Neuronal stem cell (in vitro differentiated cells): ENCODE measurements around the gene MAP7D1.

Experiments used
- DNase-seq: peaks from one replicate; pipeline ENCODE4 v3.0.0-alpha.2; 2013; ENCODE audit warnings: low spot score
- H2AFZ ChIP-seq: one replicate; pipeline ENCODE4 v1.6.1; 2013; ENCODE audit warnings: mild to moderate bottlenecking, low read length, inconsistent platforms
- H2AK5ac ChIP-seq: 2 replicates; pipeline ENCODE4 v1.6.1; 2013; ENCODE audit warnings: low read depth, mild to moderate bottlenecking, inconsistent platforms, low read length, moderate library complexity, mixed read lengths
- H2BK120ac ChIP-seq: 2 replicates; pipeline ENCODE4 v1.6.1; 2013; ENCODE audit warnings: low read depth, mild to moderate bottlenecking, inconsistent platforms, low read length, moderate library complexity, mixed read lengths
- H2BK12ac ChIP-seq: one replicate; pipeline ENCODE4 v1.6.1; 2013; ENCODE audit warnings: low read length, inconsistent platforms
- H2BK15ac ChIP-seq: 2 replicates; pipeline ENCODE4 v1.6.1; 2013; ENCODE audit warnings: mild to moderate bottlenecking, low read length, inconsistent platforms, mixed read lengths
- H2BK5ac ChIP-seq: one replicate; pipeline ENCODE4 v1.6.1; 2013; ENCODE audit warnings: inconsistent platforms, mild to moderate bottlenecking, low read length, moderate library complexity
- H3K14ac ChIP-seq: one replicate; pipeline ENCODE4 v1.6.1; 2013; ENCODE audit warnings: low read length, inconsistent platforms
- H3K18ac ChIP-seq: 2 replicates; pipeline ENCODE4 v1.6.1; 2013; ENCODE audit warnings: low read length, inconsistent platforms
- H3K23ac ChIP-seq: 2 replicates; pipeline ENCODE4 v1.6.1; 2013; ENCODE audit warnings: low read depth, mild to moderate bottlenecking, mixed read lengths, low read length, inconsistent platforms; ENCODE audit not compliant: poor library complexity
- H3K27ac ChIP-seq: replicated peaks from 3 replicates; pipeline ENCODE4 v1.5.1; 2013; ENCODE audit warnings: low read length, inconsistent platforms
- H3K27me3 ChIP-seq, 3 experiments: 2 replicates each; pipeline ENCODE4 v1.6.1; 2013; ENCODE audit warnings: low read length in 3 of 3, mild to moderate bottlenecking in 2 of 3, inconsistent platforms in 1 of 3, low read depth in 1 of 3, mixed read lengths in 1 of 3, moderate library complexity in 1 of 3; ENCODE audit not compliant: control insufficient read depth in 3 of 3, insufficient read depth in 3 of 3
- H3K36me3 ChIP-seq, 2 donors: replicated peaks in 1 of 2; 2 replicates each; pipeline ENCODE4 v1.6.1; 2013; ENCODE audit warnings: low read length in 2 of 2; ENCODE audit not compliant: control insufficient read depth in 2 of 2, insufficient read depth in 2 of 2
- H3K4ac ChIP-seq: 2 replicates; pipeline ENCODE4 v1.6.1; 2013; ENCODE audit warnings: inconsistent platforms, mild to moderate bottlenecking, low read length, moderate library complexity
- H3K4me1 ChIP-seq, 2 donors: 1 replicate in 1 of 2; 2 replicates in 1 of 2; pipeline ENCODE4 v1.6.1; 2013; ENCODE audit warnings: low read length in 2 of 2, low read depth in 1 of 2; ENCODE audit not compliant: control insufficient read depth in 2 of 2, insufficient read depth in 1 of 2
- H3K4me2 ChIP-seq: one replicate; pipeline ENCODE4 v1.6.1; 2013; ENCODE audit warnings: mild to moderate bottlenecking, low read length, inconsistent platforms; ENCODE audit not compliant: insufficient read depth, poor library complexity, severe bottlenecking
- H3K4me3 ChIP-seq, 2 donors: 2 replicates each; pipeline ENCODE4 v1.5.1; 2013; ENCODE audit warnings: low read length in 2 of 2, mild to moderate bottlenecking in 2 of 2, inconsistent platforms in 1 of 2, moderate library complexity in 1 of 2
- H3K79me1 ChIP-seq: one replicate; pipeline ENCODE4 v1.6.1; 2013; ENCODE audit warnings: low read depth, mild to moderate bottlenecking, inconsistent platforms, low read length, moderate library complexity
- H3K9ac ChIP-seq: one replicate; pipeline ENCODE4 v1.6.1; 2013; ENCODE audit warnings: mild to moderate bottlenecking, low read depth, low read length, inconsistent platforms; ENCODE audit not compliant: poor library complexity
- H3K9me3 ChIP-seq, 2 donors: replicated peaks in 1 of 2; 2 replicates each; pipeline versions ENCODE3 to v1.6.1; 2013; ENCODE audit warnings: low read length in 2 of 2, mild to moderate bottlenecking in 2 of 2, inconsistent platforms in 1 of 2, low read depth in 1 of 2, mixed read lengths in 1 of 2, moderate library complexity in 1 of 2; ENCODE audit not compliant: control insufficient read depth in 2 of 2, insufficient read depth in 1 of 2
- H4K8ac ChIP-seq: one replicate; pipeline ENCODE4 v1.6.1; 2013; ENCODE audit warnings: low read depth, mild to moderate bottlenecking, inconsistent platforms, low read length, moderate library complexity
- H4K91ac ChIP-seq: one replicate; pipeline ENCODE4 v1.6.1; 2013; ENCODE audit warnings: low read length, low read depth, mild to moderate bottlenecking, inconsistent platforms; ENCODE audit not compliant: poor library complexity
- WGBS, 2 donors: extraction: QIAGEN DNeasy Blood & Tissue Kit; methylation state at CpG; one replicate each; pipeline ENCODE4 v1.1.7; 2013; ENCODE audit warnings: missing lambda C conversion rate in 2 of 2, mixed read lengths in 1 of 2; ENCODE audit not compliant: insufficient read length in 2 of 2, insufficient replicate concordance in 1 of 2; ENCODE audit errors: extremely low coverage in 2 of 2; 5-methylcytosine and 5-hydroxymethylcytosine counted together

The MAP7D1 gene

DNA sequence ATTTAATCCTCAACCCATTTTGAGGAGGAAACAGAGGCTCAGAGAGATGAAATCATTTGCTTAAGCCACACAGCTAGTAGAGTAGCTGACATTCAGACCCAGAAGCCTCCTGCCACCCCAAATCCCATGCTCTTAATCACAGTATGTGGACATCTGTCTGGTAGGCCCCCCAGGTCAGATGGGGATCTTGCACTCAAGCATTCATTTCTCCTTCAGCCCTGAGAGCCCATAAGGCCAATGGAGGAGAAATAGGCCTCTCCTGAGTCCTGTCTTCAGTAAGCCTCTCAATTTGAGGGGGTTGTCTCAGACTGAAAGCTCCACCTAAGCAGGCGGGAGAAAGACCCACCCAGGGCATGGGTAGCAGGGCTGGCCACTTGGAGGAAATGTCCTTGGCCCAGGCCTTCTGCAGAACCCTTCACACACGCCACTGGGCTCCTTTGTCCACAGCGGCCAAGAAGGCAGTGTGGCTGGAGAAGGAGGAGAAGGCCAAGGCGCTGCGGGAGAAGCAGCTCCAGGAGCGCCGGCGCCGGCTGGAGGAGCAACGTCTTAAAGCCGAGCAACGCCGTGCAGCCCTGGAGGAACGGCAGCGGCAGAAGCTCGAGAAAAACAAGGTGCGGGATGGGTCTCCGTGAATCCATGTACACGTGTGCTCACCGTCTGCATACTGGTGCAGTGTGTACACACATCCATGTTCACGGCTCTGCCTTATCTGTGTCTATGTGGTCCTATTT is 16.2 kb downstream of the MAP7D1 start:
- Histone ChIP-seq H2AK5ac (peak overlapping the region; percentile 30), H3K4ac (no peak overlapping the region), H2BK12ac (no peak overlapping the region), H2BK120ac (no peak overlapping the region), H3K4me2 (no peak overlapping the region), H4K91ac (no peak overlapping the region), H3K27ac (no peak overlapping the region), H3K4me3 (no peak overlapping the region), H3K14ac (no peak overlapping the region), H2BK15ac (no peak overlapping the region), H3K79me1 (peaks cover 15% of the 10 kb centered on the region), H3K27me3 (no peaks in the 10 kb centered on the region), H2BK5ac (no peak overlapping the region), H2AFZ (no peak overlapping the region), H3K36me3 (peaks cover 53 to 91% of the 10 kb centered on the region in 2 donors), H3K4me1 (peaks cover 0 to 11% of the 10 kb centered on the region in 2 donors), H3K9ac (no peak overlapping the region), H4K8ac (no peak overlapping the region), H3K18ac (no peak overlapping the region), H3K23ac (no peak overlapping the region), H3K9me3 (no peaks in the 10 kb centered on the region)
- WGBS, 2 donors: no CpG with 5 or more reads among the region's 21 CpGs
- no peak for DNase-seq

GRCh38 chr1:36172983-36173382 is 17.0 kb downstream of the MAP7D1 start:
- no peak overlapping the region for H3K18ac ChIP-seq
- H3K27me3 ChIP-seq: no peaks in the 10 kb centered on the region
- no CpG with 5 or more reads among the region's 2 CpGs for WGBS, 2 donors

DNA sequence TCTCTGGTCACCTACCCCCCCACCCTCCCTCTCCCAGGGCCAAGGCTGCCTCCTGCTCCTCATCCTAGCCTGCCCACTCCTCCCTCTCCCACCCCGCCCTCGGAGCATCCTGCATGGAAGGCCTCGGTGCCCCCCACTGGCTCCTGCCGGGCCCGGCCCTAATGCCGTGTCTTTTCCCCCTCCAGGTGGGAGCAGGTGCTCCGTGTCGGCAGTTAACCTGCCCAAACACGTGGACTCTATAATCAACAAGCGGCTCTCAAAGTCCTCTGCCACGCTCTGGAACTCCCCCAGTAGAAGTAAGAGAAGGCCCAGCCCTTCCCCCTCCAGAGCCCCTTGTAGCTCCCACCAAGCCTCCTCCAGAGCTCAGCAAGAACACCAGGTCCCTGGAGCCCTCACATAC is 18.8 kb downstream of the MAP7D1 start:
- Histone ChIP-seq H3K4me2 (peak overlapping the region; percentile 14), H3K23ac (peak overlapping the region; percentile 5), H4K91ac (no peak overlapping the region), H2BK12ac (no peak overlapping the region), H3K36me3 (peaks cover 58 to 98% of the 10 kb centered on the region in 2 donors), H2BK15ac (no peak overlapping the region), H2BK120ac (no peak overlapping the region), H3K18ac (no peak overlapping the region), H3K9ac (peak overlapping the region; percentile 17), H4K8ac (no peak overlapping the region), H3K4ac (no peak overlapping the region), H3K27ac (no peak overlapping the region), H2AFZ (no peak overlapping the region), H3K4me3 (no peak overlapping the region), H3K4me1 (peaks cover 0 to 20% of the 10 kb centered on the region in 2 donors), H3K14ac (no peak overlapping the region), H3K9me3 (peaks cover 0 to 2% of the 10 kb centered on the region in 2 donors), H2BK5ac (no peak overlapping the region), H3K79me1 (peaks cover 16% of the 10 kb centered on the region), H2AK5ac (no peak overlapping the region), H3K27me3 (no peaks in the 10 kb centered on the region)
- no CpG with 5 or more reads among the region's 11 CpGs for WGBS, 2 donors
- no peak for DNase-seq

More at GRCh38 chr1:36172983-36173382, 17.0 kb downstream of the MAP7D1 start:
- no peak overlapping the region for H3K4me2 ChIP-seq
- no peak overlapping the region for H2BK12ac ChIP-seq
- peaks cover 0 to 13% of the 10 kb centered on the region in 2 donors for H3K4me1 ChIP-seq
- H4K91ac ChIP-seq: no peak overlapping the region
- no peak for DNase-seq
- H3K4me3 ChIP-seq: no peak overlapping the region
- no peak overlapping the region for H3K14ac ChIP-seq
- no peak overlapping the region for H2BK5ac ChIP-seq
- H2AK5ac ChIP-seq: no peak overlapping the region
- H3K79me1 ChIP-seq: peaks cover 15% of the 10 kb centered on the region
- no peak overlapping the region for H4K8ac ChIP-seq
- H2BK120ac ChIP-seq: no peak overlapping the region
- H2BK15ac ChIP-seq: no peak overlapping the region
- H3K4ac ChIP-seq: no peak overlapping the region
- H3K27ac ChIP-seq: no peak overlapping the region
- H3K9ac ChIP-seq: no peak overlapping the region
- no peaks in the 10 kb centered on the region for H3K9me3 ChIP-seq
- H2AFZ ChIP-seq: no peak overlapping the region
- no peak overlapping the region for H3K23ac ChIP-seq
- peaks cover 59 to 92% of the 10 kb centered on the region in 2 donors for H3K36me3 ChIP-seq

GRCh38 chr1:36175137-36176095 is 19.5 kb downstream of the MAP7D1 start:
- Histone ChIP-seq H2BK5ac (peak overlapping the region; percentile 32), H2AK5ac (no peak overlapping the region), H3K9me3 (peaks cover 0 to 2% of the 10 kb centered on the region in 2 donors), H3K4me1 (peaks cover 0 to 20% of the 10 kb centered on the region in 2 donors), H3K14ac (no peak overlapping the region), H2BK120ac (no peak overlapping the region), H4K91ac (no peak overlapping the region), H2BK12ac (no peak overlapping the region), H3K23ac (peak overlapping the region; percentile 70), H3K27ac (no peak overlapping the region), H3K27me3 (no peaks in the 10 kb centered on the region), H3K79me1 (peaks cover 16% of the 10 kb centered on the region), H3K9ac (peak overlapping the region; percentile 17), H3K4me2 (peak overlapping the region; percentile 14), H3K4me3 (no peak overlapping the region), H3K4ac (no peak overlapping the region), H2AFZ (no peak overlapping the region), H3K36me3 (peaks cover 64 to 98% of the 10 kb centered on the region in 2 donors), H2BK15ac (no peak overlapping the region), H4K8ac (no peak overlapping the region), H3K18ac (peak overlapping the region; percentile 87)
- no peak for DNase-seq
- WGBS, 2 donors: no CpG with 5 or more reads among the region's 11 CpGs
